GM18505 (cell line): ENCODE data around the gene TSPAN14.
"Not testable (repeated sequence)": the region's sequence is repeated elsewhere in the genome, so short reads cannot be mapped to it uniquely, and the experiment has no call there.

Experiments used
- ATAC-seq: cut with Tn5 transposase; IDR thresholded peaks from one replicate; pipeline ENCODE4 v1.9.1; 2021; ENCODE audit not compliant: unreplicated experiment
- POLR2A ChIP-seq: IDR thresholded peaks from 4 replicates; pipeline ENCODE4 v1.6.1; 2011; ENCODE audit warnings: borderline replicate concordance; ENCODE audit not compliant: insufficient read depth, insufficient read length; ENCODE audit errors: extremely low read depth

TSPAN14 gene

DNA sequence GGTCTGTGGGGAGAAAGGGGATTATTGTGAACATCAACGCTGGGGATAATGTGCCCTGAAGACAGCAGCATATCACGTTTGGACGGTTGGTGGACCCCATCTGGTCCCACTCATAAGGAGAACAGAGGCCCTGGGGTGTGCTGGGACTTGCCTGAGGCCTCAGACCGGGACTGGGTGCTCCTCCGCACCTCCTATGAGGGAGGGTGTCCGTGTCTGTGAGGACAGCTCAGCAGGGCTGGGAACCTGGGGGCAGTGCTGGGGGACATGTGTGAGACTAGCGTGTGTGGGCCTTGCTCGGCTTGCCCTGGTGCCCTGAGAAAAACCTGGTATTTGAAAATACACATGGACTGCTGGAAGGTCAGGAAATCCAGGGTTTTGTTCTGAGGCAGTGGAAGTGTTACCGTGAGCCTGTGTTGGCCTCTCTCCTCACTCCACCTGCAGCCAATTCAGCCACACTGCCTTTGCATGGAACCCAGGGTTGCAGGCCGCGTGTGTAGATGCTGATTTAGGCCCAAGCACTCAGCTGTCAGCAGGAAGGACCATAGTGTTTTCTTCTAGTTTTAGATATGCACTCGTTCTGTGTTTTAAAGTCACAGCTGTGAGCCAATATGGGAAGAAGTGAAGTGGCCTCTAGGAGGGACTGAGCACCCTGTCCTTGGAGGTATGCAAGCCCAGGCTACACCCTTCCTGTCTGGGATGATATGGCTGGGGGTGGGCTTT is 70.2 kb downstream of the TSPAN14 start:
- ATAC-seq: no peak
- no peak for TF ChIP-seq POLR2A

DNA sequence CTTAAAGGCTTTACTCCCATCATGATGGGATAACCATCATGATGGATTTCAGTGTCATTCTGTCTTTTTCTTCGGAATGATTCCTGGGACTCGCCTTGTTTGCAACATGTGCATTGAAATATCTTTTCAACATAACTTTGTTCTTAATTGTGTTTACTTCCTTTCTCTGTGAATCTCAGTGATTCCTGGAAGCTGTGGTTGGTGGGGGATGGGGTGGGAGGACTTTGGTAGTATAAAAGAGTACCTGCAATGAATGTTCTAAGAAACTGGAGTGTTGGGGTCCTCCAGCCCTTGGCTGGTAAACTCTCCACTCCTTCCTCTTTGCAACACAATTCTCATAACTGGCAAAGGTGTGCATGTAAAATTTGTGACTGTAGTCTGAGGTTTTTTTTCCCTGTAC is 72.1 kb downstream of the TSPAN14 start:
- no peak for ATAC-seq
- no peak for TF ChIP-seq POLR2A

DNA sequence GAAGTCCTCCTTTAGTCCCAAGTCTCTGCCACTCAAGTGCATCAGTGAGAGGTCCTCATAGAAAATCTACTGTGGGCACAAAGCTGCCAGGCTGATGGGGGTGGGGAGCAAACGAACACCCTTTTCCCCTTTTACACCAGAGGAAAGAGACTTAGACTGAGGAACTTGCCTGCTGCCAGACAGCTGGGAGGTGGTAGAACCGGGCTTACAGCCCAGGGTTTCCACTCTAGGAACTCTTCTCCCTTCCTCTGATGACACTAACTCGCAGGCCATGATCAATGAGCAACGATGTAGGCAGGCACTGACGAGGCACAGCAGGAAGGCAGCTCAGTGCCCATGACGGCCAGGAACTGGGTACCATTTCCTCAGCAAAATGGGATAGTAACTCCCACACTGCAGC is 72.6 kb downstream of the TSPAN14 start:
- no peak for TF ChIP-seq POLR2A
- no peak for ATAC-seq

DNA sequence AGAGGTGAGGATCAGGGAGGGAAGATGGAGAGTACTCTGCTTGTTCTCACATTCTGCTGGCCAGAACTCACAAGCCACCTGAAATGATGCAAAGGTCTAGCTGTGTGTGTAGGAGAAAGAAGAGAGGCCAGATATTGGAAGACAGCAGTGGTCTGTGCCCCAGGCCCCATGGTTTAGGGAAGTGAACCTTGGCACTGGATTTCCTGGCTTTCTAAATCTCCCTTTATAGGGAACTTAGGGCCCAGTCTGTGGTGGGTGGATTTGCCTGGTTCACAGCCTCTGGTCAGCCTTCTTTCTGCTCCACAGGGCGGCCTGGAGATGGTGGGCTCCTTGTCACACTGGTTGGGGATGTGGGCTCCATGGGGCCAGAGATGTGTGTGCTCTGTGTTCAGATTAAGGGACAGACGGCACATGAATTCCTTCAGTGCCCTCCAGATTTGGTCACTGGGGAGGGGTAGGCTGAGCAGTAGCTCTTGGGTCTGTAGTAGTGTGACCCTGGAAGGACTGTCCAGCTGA is 74.1 kb downstream of the TSPAN14 start:
- no peak for TF ChIP-seq POLR2A
- no peak for ATAC-seq

DNA sequence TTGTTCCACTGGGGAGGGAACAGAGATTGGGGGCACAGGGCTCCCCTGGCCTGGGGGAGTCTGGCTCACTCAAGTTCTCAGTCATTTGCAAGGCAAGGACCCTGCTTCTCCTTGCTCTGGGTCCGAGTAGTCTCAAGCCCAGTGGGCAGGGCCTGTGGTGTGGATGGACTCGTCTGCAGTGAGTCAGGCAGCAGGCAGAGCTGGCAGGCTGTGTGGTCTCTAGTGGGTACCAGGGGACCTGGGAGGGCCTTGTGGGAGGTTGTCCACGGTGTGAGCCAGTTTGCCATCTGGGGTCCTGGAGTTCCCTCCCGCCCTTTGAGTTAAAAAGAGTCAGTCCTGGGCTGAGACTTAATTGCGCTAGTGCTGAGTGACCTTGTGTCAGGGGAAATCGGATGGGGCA is 74.8 kb downstream of the TSPAN14 start:
- ATAC-seq: no peak
- TF ChIP-seq POLR2A: no peak

DNA sequence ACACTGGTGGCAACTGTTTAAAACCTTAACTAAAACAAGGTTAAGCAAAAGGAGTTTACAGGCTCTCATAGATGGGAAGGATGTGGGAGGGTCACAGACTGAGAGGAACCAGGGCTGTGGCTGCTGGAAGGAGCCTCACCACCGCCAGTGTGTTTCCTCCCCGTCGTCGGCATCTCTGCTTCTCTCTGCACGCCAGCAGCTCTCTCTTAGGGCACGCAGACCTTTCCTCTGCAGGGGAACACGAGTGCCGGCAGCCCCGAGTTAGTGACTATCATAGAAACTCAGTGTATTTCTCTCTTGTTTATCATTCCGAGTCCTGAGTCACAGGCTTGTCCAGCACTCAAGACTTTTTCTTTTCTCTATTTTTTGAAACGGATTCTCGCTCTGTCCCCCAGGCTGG is 75.5 kb downstream of the TSPAN14 start:
- no peak for ATAC-seq
- TF ChIP-seq POLR2A: no peak

DNA sequence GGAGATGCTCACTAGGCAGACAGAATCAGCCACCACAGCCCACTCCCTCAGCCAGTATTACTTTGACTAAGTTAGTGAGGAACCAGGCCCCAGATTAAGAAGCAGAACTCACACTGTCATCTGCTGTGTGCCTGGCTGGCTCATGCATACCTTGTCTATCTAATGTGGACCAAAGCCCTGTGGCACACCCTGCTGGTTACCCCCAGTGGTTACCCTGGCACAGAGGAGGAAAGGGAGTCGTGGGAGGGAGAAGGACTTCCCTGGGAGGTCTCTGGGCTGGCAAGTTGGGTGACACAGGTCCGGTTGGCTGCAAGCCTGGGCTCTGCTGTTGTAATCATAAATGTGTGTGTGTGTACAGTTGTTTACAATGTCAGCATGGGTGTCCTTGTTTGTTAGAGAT is 76.1 kb downstream of the TSPAN14 start:
- ATAC-seq: peak; percentile 75
- TF ChIP-seq POLR2A: no peak

DNA sequence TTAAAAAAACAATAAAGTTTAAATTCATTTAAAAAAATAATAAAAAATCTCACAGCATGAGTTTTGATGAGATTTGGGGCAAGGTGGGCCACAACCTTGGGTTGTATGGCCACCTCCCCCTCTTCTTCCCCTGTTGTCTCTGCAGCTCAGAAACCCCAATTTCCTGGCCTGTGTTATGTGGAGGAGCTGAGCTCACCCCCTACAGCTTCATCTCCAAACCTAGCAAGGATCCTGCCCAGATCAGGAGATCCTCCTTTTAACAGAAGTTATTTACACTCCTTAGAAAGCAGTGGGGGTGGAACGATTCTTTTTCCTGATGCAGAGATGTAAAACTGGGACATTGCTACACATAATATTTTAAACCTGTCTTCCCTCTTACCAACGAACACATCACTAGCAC is 76.7 kb downstream of the TSPAN14 start:
- ATAC-seq: no peak
- no peak for TF ChIP-seq POLR2A

DNA sequence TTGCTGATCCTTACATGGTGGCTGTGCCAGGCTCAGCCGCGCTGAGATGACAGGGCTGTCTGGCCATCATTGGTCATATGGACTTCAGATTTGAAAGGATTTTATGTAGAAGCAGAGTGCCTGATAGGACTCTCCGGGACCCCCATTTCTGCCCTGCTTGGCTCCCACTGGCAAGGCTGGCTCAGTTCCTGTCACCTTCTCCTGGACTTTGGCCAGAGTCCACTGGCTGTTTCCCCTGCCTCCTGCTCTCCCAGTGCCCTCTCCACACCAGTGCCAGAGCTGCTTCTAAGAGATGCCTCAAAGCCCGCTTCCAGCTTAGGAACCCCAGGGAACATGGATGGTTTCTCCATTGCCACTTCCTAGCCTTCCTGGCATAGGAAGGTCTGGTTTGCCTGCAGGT is 78.5 kb downstream of the TSPAN14 start:
- TF ChIP-seq POLR2A: no peak
- no peak for ATAC-seq

DNA sequence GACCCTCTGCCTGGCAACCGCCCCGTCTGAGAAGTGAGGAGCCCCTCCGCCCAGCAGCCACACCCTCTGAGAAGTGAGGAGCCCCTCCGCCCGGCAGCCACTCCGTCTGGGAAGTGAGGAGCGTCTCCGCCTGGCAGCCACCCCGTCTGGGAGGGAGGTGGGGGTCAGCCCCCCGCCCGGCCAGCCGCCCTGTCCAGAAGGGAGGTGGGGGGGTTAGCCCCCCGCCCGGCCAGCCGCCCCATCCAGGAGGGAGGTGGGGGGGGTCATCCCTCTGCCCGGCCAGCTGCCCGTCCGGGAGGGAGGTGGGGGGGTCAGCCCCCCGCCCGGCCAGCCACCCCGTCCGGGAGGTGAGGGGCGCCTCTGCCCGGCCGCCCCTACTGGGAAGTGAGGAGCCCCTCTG is 79.9 kb downstream of the TSPAN14 start:
- not testable (repeated sequence) for ATAC-seq

DNA sequence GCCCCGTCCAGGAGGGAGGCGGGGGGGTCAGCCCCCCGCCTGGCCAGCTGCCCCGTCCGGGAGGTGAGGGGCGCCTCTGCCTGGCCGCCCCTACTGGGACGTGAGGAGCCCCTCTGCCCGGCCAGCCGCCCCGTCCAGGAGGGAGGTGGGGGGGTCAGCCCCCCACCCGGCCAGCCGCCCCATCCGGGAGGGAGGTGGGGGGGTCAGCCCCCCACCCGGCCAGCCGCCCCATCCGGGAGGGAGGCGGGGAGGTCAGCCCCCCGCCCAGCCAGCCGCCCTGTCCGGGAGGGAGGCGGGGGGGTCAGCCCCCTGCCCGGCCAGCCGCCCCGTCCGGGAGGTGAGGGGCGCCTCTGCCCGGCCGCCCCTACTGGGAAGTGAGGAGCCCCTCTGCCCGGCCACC is 80.5 kb downstream of the TSPAN14 start:
- not testable (repeated sequence) for ATAC-seq

DNA sequence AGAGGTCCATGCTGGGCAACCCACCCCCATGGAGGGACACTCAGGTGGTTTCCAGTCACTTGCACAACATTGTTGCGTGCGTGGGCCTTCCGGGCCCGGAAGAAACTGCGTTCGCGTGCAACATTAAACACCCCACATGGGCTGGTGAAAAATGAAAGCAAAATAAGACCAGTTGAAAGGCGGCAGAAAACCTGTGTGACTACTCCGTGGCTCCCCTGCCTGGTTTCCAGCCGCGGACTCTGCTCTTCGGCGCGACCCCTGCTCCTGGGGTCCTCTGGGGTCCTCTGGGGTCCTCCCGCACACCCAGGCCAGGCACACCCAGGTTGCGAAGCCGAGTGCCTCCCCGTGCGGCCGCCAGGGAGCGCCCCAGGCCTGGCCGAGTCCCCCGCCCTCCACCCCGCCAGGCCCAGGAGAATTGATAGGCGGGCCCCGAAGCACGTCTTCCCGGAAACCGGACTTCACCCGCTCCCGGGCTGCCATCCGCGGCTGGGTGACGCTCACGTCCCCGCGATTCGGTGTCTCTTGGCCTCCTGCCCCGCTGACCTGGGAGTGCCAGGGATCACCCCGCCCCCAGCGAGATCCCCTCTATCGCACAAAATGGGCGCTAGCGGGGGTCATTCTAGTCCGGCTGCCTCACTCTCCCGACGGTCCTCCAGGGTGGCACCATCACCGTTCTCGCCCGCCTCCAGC is 81.7 kb downstream of the TSPAN14 start:
- peak; percentile 86 for TF ChIP-seq POLR2A
- ATAC-seq: peak; percentile 71

DNA sequence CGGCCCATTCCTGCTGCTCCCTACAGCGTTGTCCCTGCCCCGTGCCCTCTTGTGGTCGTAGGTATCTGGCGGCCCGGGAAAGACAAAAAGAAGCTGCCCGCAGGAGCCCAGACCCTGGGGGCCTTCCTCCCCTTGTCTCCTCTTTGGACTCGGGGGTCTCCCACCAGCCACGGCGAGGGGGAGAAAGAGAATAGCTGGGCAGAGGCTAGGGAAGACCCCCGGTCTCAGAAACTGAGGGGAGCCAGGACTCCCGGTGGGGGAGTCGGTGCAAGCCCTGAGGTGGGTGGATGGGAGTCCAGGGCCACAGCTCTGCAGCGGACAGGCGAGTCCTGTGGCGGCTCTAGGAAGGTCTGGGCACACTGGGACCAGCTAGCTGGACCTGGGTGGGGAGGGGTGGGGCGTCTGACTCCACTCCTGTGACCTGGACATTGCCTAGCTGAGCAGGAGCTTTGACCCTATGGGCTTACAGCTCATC is 82.3 kb downstream of the TSPAN14 start:
- ATAC-seq: no peak
- no peak for TF ChIP-seq POLR2A

DNA sequence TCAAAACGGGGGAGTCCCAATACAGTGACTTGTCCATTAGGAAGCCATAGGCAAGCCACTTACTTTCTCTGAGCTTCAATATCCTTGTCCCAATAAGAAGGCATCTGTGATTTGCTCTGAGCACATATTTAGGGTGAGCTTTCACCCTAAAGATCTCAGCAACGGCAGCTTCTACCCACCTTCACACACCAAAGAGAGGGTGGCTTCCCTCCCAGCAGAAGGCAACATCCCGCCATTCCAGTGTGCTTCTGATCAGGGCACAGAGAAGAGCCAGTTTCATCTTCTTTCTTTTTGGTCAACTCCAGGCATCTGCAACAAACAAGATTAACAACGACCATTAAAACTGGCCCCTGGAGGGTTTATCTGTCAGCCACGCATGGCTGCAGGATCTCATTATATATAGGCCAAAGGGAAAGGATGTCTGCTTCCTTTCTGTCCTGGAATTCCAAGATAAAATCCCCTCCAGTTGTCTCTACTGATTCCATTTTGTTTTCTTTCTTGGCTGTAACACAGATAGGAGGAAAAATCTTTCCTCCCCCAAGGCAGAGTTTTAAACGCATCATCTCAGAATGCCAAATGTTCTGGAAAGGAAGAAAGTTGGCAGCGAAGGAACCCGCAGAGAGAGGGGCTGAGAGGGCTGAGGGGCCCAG is 83.1 kb downstream of the TSPAN14 start:
- no peak for TF ChIP-seq POLR2A

DNA sequence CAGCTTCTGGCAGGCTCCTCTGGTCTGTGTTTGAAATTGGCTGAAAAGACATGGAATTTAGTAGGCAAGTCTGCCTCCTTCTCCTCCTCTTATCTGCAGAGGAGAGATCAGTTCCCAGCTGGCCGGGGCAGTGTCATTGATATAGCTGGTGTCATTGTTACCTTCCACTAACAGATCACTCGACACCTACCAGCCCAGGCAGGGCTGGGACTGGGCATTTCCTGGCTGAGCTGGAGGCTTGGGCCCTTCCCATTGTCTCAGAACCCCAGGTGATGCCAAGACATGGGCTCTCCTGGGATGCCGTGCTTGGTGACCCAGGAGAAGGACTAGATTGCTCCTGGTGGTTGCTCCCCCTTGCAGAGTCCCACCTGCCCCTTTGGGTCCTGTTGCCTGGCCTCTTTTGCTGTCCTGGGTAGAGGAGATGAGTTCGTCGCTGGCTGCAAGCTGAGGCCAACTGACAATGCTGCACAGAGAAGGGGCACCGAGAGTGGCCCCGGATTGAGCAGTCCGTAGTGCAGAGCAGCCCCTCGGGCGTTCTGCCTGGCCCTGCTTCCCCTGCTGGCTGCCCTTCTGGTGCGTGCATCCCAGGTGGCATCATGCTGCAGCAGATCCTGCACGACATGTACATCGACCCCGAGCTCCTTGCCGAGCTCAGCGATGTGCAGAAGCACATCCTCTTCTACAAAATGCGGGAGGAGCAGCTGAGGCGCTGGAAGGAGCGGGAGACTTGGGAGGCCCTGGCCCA is 83.8 kb downstream of the TSPAN14 start, which contains the start of gene SH2D4B:
SH2D4B (plus strand) TSS at position 167 of the 745 bp plus-strand sequence; CDS start at position 597, 430 bp downstream.
- ATAC-seq: no peak
- no peak for TF ChIP-seq POLR2A

More for the DNA sequence above, 83.1 kb downstream of the TSPAN14 start:
- no peak for ATAC-seq
